SK-N-SH treated with all-trans-retinoic acid at 6 μM for 48 hours (cell line): Measurements from ENCODE around the gene SDCCAG8.

Experiments
- BACH2 ChIP-seq: fragments of 250-450 bp; sonication (Bioruptor Pico); IDR thresholded peaks from 2 replicates; pipeline ENCODE4 v1.9.0; 2021; ENCODE audit warnings: mild to moderate bottlenecking, borderline replicate concordance
- ESRRG ChIP-seq: fragments of 250-450 bp; sonication (Bioruptor Pico); IDR thresholded peaks from 2 replicates; pipeline ENCODE4 v1.6.1; 2021; ENCODE audit warnings: mild to moderate bottlenecking
- GLIS3 ChIP-seq: fragments of 250-450 bp; sonication (Bioruptor Pico); IDR thresholded peaks from 2 replicates; pipeline ENCODE4 v1.5.0; 2020; ENCODE audit warnings: mild to moderate bottlenecking, moderate library complexity
- ISL1 ChIP-seq: fragments of 250-450 bp; sonication (Bioruptor Pico); IDR thresholded peaks from 2 replicates; pipeline ENCODE4 v2.1.2; 2022; ENCODE audit warnings: mild to moderate bottlenecking, moderate library complexity
- OSR1 ChIP-seq: fragments of 250-450 bp; sonication (Bioruptor Pico); IDR thresholded peaks from 2 replicates; pipeline ENCODE4 v1.8.0; 2022; ENCODE audit warnings: moderate library complexity, mild to moderate bottlenecking, inconsistent platforms
- PPARA ChIP-seq: fragments of 250-450 bp; sonication (Bioruptor Pico); IDR thresholded peaks from 2 replicates; pipeline ENCODE4 v1.5.0; 2020; ENCODE audit warnings: mild to moderate bottlenecking, borderline replicate concordance
- RARB ChIP-seq: fragments of 250-450 bp; sonication (Bioruptor Pico); IDR thresholded peaks from 2 replicates; pipeline ENCODE4 v1.8.0; 2021; ENCODE audit warnings: mild to moderate bottlenecking, moderate library complexity
- TOX ChIP-seq: fragments of 250-450 bp; sonication (Bioruptor Pico); IDR thresholded peaks from 2 replicates; pipeline ENCODE4 v1.8.0; 2021; ENCODE audit warnings: mild to moderate bottlenecking, moderate library complexity, borderline replicate concordance
- ZFP30 ChIP-seq: fragments of 450-650 bp; formaldehyde crosslinking; IDR thresholded peaks from 2 replicates; pipeline ENCODE4 v1.5.0; 2022; ENCODE audit warnings: mild to moderate bottlenecking, moderate library complexity
- ZNF565 ChIP-seq: fragments of 450-650 bp; formaldehyde crosslinking; conservative IDR thresholded peaks from 2 replicates; pipeline ENCODE4 v1.5.0; 2020; ENCODE audit warnings: low read depth, mild to moderate bottlenecking, moderate library complexity
- ZNF70 ChIP-seq: fragments of 450-650 bp; formaldehyde crosslinking; IDR thresholded peaks from 2 replicates; pipeline ENCODE4 v1.5.0; 2020; ENCODE audit warnings: mild to moderate bottlenecking, moderate library complexity
- TF ChIP-seq, protein P1 (sequence below): fragments of 250-450 bp; sonication (Bioruptor Pico); IDR thresholded peaks from 2 replicates; pipeline ENCODE4 v1.8.0; 2020; ENCODE audit warnings: mild to moderate bottlenecking, moderate library complexity, borderline replicate concordance
- TF ChIP-seq, protein P2 (sequence below): fragments of 250-450 bp; sonication (Bioruptor Pico); IDR thresholded peaks from 2 replicates; pipeline ENCODE4 v1.5.1; 2020; ENCODE audit warnings: low read depth, mild to moderate bottlenecking, moderate library complexity
- TF ChIP-seq, protein P3 (sequence below): fragments of 250-450 bp; sonication (Bioruptor Pico); IDR thresholded peaks from 2 replicates; pipeline ENCODE4 v1.5.1; 2021; ENCODE audit warnings: mild to moderate bottlenecking, moderate library complexity

DNA sequence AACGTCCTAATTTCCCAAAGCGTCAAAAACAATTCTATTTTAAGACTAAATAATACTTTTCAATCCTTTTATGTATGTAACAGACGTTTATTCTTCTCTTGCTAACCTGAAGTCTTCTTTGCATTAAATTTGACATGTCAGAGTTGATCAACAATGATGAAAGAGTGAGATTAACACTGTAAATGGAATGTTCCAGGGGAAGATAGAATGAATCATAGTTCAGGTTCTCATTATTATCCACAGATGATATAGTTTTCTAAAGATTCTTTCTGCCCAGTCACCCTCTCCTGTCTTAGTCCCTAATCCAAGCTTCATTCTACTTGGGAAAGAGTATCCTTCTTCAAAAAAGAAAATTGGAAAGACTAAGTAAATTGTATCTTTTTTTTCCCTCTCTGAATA is 38.9 kb downstream of the SDCCAG8 start:
- TF ChIP-seq TOX (CRISPR knock-in tag) (no peak), ZNF565 (CRISPR knock-in tag) (no peak), RARB (CRISPR knock-in tag) (no peak), ZNF70 (CRISPR knock-in tag) (no peak), OSR1 (CRISPR knock-in tag) (no peak), BACH2 (no peak), ISL1 (no peak), ZFP30 (CRISPR knock-in tag) (no peak), GLIS3 (CRISPR knock-in tag) (no peak), ESRRG (CRISPR knock-in tag) (no peak), PPARA (CRISPR knock-in tag) (no peak)
- TF ChIP-seq, protein P1, sequence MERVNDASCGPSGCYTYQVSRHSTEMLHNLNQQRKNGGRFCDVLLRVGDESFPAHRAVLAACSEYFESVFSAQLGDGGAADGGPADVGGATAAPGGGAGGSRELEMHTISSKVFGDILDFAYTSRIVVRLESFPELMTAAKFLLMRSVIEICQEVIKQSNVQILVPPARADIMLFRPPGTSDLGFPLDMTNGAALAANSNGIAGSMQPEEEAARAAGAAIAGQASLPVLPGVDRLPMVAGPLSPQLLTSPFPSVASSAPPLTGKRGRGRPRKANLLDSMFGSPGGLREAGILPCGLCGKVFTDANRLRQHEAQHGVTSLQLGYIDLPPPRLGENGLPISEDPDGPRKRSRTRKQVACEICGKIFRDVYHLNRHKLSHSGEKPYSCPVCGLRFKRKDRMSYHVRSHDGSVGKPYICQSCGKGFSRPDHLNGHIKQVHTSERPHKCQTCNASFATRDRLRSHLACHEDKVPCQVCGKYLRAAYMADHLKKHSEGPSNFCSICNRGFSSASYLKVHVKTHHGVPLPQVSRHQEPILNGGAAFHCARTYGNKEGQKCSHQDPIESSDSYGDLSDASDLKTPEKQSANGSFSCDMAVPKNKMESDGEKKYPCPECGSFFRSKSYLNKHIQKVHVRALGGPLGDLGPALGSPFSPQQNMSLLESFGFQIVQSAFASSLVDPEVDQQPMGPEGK (CRISPR knock-in tag): no peak
- TF ChIP-seq, protein P2, sequence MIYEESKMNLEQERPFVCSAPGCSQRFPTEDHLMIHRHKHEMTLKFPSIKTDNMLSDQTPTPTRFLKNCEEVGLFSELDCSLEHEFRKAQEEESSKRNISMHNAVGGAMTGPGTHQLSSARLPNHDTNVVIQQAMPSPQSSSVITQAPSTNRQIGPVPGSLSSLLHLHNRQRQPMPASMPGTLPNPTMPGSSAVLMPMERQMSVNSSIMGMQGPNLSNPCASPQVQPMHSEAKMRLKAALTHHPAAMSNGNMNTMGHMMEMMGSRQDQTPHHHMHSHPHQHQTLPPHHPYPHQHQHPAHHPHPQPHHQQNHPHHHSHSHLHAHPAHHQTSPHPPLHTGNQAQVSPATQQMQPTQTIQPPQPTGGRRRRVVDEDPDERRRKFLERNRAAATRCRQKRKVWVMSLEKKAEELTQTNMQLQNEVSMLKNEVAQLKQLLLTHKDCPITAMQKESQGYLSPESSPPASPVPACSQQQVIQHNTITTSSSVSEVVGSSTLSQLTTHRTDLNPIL (CRISPR knock-in tag): no peak
- TF ChIP-seq, protein P3, sequence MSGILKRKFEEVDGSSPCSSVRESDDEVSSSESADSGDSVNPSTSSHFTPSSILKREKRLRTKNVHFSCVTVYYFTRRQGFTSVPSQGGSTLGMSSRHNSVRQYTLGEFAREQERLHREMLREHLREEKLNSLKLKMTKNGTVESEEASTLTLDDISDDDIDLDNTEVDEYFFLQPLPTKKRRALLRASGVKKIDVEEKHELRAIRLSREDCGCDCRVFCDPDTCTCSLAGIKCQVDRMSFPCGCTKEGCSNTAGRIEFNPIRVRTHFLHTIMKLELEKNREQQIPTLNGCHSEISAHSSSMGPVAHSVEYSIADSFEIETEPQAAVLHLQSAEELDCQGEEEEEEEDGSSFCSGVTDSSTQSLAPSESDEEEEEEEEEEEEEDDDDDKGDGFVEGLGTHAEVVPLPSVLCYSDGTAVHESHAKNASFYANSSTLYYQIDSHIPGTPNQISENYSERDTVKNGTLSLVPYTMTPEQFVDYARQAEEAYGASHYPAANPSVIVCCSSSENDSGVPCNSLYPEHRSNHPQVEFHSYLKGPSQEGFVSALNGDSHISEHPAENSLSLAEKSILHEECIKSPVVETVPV (CRISPR knock-in tag): no peak
